GM21528 (cell line): ENCODE results near the gene EML6.

Experiments
- ATAC-seq: cut with Tn5 transposase; IDR thresholded peaks from one replicate; pipeline ENCODE4 v1.9.1; 2021; ENCODE audit warnings: mild to moderate bottlenecking, moderate library complexity; ENCODE audit not compliant: unreplicated experiment, low FRiP score

Gene EML6

DNA sequence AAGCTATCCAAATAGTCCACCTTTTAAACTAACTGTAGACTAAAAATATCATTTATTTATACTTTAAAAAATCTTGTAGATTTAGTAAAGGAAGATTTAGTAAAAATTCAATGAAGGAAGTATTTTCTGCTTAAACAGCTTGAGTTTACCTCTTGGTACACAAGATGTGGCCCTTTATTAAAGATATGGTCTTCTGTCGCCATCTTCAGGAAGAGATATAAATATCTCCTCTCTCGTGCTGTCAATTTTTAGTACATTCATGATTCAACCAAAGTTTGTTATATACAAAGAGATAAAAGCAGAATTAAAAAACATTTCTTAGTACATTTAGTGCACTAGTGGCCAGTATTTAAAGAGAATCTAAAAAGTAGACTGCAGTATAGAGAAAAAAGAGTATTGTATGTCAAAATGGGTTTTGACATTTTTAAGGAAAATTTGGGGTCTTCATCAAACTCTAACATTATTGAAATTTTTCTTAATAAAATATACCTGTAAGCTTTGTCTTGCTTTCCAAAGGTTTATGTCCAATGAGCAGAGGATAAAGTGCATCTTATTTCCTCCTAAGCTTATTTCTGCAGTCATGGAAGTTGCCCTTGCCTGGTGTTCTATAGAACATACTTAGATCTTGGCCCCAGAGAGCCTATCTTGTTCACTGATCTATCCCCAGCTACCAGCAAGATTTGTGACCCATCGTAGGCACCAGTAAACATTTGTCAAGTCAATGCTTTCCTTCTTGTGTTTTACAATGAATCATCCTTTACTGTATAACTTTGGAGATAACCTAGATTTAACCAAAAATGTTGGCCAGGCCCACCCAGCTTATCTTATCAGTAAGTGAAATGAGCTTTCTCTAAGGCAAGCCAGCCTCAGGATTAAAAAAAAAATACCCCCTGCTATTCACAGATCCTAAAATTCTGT lies 18.5 kb upstream of the EML6 start:
- ATAC-seq = no peak

DNA sequence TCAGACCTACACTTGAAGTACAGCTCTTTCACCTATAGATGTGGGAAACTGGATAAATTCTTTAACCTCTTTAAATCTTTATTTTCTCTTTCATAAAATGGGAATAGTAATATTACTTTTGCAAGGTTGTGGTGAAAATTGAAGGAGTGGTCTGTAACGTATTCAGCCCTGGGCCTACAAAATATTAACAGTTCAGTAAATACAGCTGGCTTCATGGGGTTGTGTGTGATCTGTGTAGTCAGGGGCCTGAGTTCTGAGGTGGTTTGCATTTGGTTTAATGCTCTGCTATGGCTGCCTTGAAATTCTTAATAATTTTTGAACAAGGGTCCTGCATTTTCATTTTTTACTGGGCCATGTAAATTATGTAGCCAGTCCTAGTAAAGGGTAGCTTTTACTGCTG lies 16.8 kb upstream of the EML6 start:
- ATAC-seq = no peak

DNA sequence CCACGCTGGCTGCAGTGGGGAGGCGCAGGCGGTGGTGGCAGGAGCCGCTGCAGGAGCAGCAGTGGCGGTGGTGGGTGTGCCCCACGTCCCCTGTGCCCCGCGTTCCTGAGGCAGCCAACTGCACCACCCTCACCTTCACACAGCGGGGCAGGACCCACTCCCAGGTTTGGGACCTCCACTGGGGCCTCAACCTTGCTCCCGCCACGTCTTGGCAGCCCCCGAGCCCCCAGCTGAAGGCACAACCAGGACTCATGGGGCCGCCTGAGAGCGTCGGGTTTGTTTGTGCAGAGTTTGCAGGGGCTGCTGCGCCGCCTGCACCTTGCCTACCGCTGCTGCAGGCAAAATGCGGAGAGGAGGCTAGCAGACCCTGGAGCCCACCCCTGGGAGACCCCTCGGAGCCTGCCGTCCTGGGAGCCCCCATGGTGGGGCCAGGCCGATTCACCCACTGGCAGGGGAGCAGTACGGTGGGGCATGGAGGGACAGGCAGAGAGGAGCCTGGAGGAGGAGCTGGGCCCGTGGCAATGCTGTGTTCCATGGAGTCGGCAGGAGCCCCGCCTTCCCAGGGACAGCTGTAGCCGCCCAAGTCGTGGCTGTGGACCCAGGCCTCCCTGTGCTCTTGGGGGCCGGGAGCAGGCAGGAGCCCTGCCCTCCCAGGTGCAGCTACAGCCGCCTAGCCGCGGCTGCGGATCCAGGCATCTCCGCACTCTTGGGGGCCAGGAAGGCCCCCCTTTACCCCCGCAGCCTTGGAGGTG lies 14.7 kb upstream of the EML6 start:
- ATAC-seq = no peak

DNA sequence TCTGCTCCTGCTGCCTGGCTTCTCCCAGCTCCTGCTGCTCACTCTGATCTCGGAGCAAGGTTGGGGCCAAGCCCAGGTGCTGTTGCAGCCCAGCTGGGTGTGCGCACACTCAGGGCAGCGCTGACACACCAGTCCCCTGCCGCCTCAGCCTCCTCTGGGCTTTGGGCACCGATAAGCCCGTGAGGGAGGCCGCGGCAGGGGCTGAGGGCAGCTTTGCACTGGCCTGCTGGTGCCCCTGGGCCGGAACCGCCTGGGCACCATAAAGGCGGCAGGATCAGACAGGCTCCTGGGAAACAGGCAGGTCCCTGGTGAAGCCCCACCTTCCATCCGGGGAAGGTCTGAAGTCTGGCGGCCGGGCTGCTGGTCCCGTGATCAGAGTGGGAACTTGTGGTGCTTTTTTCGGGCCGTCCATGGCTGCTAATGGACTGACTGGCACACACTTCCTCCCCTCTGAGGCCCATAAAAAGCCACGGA lies 14.1 kb upstream of the EML6 start:
- ATAC-seq = no peak

DNA sequence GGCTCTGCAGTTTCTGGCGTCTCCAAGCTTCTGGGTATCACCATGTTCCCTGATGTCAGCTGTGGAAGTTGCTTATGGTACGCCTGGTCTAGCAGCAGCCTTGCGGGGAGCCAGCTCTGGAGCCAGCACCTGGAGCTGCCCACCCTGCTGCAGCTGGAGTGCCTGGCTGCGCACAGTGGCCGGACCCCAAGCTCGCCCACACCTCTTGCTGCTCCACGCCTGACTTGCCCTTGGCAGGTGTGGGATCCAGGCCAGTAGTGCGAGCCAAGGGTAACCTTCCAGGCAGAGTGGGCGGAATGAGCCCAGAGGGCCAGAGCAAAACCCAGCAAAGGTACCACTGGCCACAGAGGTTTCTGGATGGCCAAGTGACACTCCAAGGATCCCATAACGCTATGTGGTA lies 13.2 kb upstream of the EML6 start:
- no peak for ATAC-seq

DNA sequence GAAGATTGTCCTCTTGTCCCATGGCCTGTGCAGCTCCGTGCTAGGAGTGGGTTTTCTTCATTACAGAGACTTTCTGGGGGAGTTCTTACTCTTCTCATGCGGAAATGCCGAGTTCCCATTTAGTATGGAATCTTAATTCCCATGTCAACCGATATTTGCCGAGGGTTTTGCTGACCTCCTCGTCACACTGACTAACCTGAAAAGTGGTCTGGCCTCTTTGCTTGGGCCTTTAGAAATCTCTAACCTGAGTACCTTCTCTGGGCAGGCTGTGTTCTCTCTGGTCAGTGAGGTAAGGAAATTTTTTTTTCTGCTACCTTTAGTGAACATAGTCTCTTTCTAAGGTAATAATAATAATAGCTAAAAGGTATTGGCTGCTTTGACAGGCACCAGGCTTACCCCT lies 10.9 kb upstream of the EML6 start:
- no peak for ATAC-seq

DNA sequence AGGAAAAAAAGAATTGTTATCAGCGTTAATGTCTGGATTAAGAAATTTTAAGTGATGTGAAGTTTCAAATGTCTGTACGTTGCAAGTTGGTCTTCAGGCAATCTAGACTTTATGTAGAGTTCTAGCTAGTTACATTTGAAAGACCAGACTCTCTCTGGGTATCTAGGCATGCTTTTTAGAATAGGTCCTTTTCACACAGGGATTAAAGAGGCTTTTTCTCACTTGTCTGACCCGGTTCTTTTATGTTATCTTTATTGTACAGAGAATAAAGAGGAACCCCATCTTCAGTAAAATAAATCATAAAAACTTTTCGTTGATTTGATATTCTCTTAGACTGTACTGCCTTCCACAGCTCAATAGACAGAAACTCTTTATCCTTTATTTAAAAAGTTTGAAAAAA lies 8.5 kb upstream of the EML6 start:
- no peak for ATAC-seq

DNA sequence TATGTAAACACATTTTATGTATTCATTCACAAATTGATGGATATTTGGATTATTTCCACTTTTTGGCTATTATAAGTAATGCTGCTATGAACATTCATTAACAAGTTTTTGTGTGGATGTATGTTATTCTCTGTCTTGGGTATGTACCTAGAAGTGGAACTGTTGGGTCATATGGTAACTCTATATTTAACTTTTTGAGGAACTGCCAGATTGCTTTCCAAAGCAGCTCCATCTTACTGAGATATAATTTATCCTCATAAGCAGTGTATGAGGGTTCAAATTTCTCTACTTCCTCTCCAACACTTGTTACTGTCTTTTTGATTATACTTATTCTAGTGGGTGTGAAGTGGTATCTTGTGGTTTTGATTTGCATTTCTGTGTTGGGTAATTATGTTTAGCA lies 7.1 kb upstream of the EML6 start:
- ATAC-seq = no peak

DNA sequence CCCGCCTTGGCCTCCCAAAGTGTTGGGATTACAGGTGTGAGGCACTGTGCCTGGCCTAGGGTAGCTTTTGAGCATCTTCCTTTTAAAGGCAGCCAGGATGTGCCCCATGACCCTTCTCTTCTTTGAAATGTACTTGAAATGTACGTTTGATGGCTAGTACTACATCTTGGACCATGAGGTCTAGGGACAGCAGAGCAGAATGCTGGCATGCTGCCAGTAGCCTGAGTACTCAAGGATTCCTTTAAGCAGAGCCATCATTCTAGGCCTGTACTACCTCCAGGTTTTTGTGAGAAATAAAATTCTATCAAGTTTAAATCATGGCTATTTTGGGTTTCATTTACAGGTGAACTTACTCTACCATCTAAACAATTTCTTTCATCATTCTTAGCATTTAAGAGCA lies 2.9 kb upstream of the EML6 start:
- ATAC-seq = no peak

DNA sequence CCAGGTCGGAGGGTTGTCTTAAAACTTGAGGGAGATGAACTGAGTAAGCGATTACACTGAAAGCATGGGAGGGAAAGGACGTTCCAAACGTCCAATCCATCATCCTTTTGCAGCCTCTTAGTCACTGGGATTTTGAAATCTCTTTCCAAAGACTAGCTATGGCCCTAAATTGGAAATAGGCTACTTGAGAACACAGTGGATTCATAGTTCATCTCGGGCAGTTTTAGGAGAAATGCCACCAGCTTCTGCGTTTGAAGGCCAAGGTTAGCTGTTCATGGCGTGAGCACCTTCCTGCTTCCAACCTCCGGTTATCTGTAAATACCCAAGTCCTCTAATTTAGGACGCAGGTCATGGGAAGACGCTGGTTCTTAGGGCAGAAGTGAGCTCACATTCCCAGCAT lies 821 bp upstream of the EML6 start:
- ATAC-seq = no peak

DNA sequence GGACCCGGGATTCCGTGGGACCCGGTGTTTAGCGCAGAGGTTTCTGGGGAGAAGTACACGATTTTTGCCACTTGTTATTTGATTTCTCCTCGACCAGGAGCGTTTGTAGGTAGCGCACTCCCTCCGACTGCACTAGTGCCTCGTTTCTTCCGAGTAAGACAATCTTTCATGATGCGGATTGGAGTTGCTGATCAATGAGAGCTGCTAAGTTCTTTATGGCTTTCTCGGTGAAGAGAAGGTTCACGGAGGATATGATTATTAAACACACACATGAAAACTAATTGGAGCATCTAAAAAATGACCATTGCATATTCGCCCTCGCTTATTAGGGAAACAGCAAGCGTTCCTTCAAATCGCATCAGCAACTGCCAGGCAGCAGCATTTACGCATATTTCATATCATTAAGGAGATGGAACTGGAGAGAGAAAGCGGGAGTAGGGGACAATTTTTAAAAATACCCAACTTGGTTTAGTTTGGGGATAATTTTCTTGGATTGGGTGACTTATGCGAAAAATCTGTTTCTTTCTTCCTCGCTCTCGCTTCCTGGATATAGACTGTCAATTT lies 616 bp downstream of the EML6 start:
- no peak for ATAC-seq

DNA sequence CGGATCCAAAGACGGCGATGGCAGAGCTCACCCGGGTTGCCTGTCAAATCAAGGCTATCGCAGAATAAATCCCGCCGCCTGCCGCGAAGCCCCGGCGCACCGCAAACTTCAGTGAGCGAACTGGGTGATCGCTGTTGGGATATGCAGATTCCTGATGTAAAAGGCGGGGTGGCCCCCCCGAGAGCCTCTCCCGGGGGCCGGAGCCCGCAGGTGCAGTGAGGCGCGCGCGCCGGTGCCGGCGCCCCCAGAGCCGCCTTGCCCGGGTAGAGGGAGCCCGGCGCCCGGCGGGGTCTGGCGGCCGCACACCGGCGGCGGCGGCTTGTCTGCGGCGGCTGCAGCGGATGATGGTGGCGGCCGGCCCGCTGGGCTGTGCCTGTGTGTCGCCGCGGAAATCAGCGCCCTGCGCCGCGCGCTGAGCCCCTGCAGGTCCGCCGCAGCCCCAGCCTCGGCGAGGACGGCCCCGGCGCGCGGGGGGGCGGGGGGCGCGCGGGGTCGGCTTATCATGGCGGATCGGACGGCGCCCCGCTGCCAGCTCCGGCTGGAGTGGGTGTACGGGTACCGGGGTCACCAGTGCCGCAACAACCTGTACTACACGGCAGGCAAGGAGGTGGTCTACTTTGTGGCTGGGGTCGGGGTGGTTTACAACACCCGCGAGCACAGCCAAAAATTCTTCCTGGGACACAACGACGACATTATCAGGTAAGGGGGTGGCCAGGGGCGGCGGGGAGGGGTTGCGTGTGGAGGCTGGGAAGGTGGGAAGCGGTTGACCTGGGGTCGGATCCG lies 1.3 kb downstream of the EML6 start:
- no peak for ATAC-seq

DNA sequence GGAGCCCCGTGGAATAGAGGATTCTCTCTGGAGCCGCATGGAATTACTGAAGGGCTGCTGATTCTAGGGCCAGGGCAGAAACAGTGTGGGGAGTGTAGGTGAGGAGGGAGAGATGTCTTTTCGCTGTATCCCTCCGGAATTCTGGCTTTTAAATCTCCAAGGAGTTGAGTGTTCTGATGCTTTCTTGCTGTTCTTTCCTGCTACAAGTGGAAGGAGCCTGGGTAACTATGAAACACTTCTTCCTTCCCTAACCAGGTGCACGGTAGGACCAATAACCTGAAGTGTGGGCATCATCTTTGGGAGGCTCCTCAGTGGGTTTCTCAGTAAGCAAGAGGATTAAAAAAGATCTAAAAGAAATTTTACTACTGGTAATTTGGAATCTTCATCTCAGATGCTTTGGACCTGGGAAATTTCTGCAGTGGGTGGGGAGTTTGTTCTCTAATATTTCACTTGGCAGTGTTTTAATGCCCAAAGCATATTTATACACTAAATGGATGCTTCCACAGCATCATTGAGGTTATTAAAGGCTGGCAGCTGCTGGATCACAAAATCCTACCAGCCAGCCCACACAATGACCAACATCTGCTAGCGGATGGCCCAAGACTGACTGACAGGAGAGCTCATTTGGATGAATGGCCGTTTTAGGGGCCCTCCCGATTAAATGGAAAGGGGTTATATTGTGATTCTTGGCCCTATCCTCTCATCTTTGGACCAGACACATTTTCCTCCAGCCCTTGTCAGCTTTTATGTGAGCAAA lies 2.1 kb downstream of the EML6 start:
- no peak for ATAC-seq

DNA sequence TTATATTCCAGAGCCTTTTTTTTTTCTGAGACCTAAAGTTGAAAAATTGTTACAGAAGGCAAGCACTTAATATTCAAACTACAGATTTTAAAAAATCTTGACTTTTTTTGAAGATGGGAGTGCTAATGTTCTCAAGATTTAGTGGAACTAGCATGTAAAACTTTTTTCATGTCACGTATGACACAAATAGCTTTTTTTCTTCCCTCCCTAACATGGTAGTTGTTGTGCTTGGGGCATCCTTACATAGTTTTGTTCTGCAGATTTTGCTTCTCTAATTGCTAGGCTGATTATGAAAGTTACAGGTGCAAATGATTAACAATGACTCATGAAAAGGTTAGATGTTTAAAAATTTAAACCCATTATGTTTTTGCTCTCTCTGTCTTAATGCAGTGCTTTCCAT lies 3.0 kb downstream of the EML6 start:
- no peak for ATAC-seq

DNA sequence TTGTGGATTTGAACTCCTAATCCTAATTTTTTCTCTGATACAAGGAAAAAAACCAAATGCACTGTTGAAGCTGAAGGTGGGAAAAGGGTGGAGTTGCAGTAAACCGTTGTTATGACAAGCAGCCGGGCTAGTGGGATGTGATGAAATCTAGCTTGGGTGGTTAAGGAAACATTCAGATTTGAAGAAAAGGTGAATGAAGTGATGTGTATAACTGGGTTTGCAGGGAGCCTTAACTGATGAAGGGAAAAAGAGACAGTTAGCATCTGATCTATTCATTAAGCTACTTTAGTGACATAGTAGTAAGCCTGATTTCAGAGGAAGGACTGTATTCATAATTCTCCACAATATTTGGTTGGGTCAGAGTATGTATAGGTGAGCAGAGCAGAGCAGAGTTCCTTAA lies 3.5 kb downstream of the EML6 start:
- ATAC-seq = no peak

DNA sequence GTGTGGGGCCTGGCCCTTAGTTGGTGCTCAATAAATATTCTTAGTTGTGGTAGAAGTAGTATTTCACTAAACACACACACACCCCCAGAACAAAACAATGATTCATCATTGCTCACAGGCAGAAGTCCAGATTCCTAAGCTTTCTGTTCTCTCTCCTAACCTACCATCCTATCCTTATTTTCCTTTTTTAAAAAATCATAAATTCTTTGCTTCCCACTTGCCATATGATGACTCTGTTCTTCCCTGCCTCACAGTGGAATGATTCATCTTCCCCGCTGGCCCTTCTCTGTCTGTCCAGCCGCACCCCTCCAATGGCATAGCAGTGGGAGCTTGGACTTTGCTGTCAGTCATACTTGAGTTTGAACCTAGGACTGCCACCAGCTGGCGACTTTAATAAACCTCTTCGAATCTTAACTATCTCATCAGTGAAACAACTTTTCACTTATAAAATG lies 5.2 kb downstream of the EML6 start:
- ATAC-seq = no peak

DNA sequence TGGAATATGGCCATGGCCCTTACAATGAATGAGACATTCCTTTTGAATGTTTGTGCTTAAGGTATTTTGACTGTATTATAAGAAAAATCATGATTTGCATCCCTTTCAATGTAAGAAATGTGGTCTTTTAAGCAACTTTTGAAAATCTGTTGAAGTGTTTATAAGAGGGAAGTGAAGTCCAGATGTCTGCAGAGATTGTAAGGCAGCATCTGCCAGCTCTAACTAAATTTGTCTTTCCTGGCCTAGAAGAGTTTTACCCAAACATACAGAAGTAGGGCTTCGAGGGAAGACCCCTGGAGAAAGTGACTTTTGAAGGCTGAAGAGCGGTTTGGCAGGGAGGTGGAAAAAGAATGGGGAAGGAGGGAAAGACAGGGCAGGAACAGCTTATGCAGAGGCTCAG lies 12.2 kb downstream of the EML6 start:
- ATAC-seq = no peak

DNA sequence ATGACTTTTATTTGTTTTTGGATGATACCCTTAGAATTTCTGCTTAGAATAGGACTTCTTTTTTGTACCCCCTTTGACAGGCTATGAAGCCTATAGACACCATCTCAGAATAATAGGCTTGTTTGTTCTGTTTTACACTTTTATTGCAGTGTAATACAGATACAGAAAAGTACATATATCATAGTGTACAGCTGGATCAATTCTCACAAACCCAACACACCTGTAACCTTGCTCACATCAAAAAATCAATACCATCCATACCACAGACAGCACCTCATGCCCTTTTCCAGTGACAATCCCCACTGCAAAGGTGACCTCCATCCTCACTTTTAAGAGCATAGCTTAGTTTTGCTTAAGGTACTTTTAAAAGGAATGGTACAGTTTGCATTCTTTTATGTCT lies 14.8 kb downstream of the EML6 start:
- no peak for ATAC-seq

DNA sequence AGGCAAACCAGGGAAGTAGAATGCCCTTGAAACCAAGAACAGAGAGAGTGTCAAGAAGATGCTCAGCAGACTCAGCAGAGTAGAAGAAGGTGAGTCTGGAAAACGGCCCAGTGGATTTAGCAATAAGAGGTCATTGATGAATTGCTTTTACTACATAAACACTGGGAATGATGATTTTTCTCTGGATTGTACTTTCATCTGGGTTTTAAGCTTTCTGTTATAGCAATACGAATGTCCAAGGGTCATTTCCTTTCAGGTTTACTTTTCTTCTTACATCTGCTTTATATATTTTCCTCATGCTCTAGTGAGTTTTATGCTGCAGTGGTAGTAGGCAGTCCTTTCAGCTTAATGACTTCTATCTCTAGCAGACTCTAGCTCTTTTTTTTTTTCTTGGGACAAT lies 16.9 kb downstream of the EML6 start:
- no peak for ATAC-seq

DNA sequence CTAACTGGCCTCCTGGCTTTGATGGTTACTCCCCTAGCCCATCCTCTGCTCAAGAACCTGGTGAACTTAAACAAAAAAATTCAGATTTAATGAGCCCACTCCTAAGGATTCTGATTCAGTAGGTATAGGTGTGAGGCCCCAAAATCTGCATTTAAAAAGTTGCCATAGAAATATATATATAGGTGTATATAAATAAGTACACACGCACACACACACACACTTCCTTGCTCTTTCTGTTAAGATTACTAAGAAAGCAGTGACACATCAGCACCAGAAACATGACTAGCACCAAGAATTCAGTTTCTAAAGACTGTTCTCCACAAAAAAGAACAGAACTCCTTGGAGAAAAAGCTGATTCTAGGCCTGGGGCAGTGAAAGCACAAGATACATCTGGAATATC lies 17.8 kb downstream of the EML6 start:
- ATAC-seq = no peak
